H1 (cell line): ENCODE measurements around the gene PDE9A. TPM values are rescaled to one million over a fixed set of nuclear protein-coding genes. Genes with fewer than 3 reads are reported as not detected.

Source experiments
- CEBPB ChIP-seq: IDR thresholded peaks from 2 replicates; pipeline ENCODE4 v1.6.1; 2012; ENCODE audit warnings: low read depth, low read length
- CTBP2 ChIP-seq: IDR thresholded peaks from 2 replicates; pipeline ENCODE4 v1.7.0; 2011; ENCODE audit warnings: borderline replicate concordance, mild to moderate bottlenecking, moderate library complexity, mixed read lengths, low read length; ENCODE audit not compliant: insufficient read depth, insufficient read length
- GTF2F1 ChIP-seq: IDR thresholded peaks from 2 replicates; pipeline ENCODE4 v1.6.1; 2012; ENCODE audit warnings: low read depth, low read length, improper control_type of control experiment, borderline replicate concordance
- RFX5 ChIP-seq: IDR thresholded peaks from 2 replicates; pipeline ENCODE4 v1.6.1; 2011; ENCODE audit warnings: low read depth, low read length, improper control_type of control experiment, borderline replicate concordance
- SP1 ChIP-seq: IDR thresholded peaks from 2 replicates; pipeline ENCODE4 v1.6.1; 2011; ENCODE audit warnings: low read depth, low read length
- polyA plus RNA-seq, 7 experiments: library from polyadenylated mRNA; depleted of rRNA in 3 of 7; stranded (reverse) in 5 of 7; unstranded in 2 of 7; fragments of >200 nt in 5 of 7; fragments of 200-250 nt in 2 of 7; gene quantifications; 1 replicate in 5 of 7; 2 replicates in 1 of 7; 4 replicates in 1 of 7; pipeline versions ENCODE4 v1.2.1 to v1.2.3, GENCODE V29; 2011 to 2013; ENCODE audit warnings: missing spikeins in 2 of 7, mixed read lengths in 2 of 7
- total RNA-seq: library from RNA; stranded (reverse); fragmentation: NEBNext Ultra II Directional; extraction: Animal tissue kit (Norgen Biotek cat#: 25700); gene quantifications from 2 replicates; pipeline ENCODE4 v1.2.1, GENCODE V29; 2021
- TF ChIP-seq, protein P1 (sequence below): fragments of 300-600 bp; sonication (generic); IDR thresholded peaks from 2 replicates; pipeline ENCODE4 v1.7.1; 2012; ENCODE audit warnings: low read length, moderate library complexity, mild to moderate bottlenecking, inconsistent platforms; ENCODE audit not compliant: insufficient replicate concordance

PDE9A gene
- total and polyA plus RNA-seq, 2 of the 8 experiments (the other 6 are each of a cell fraction or from before 2014, with no cell fraction given), result 39.2 to 45.9 TPM

DNA sequence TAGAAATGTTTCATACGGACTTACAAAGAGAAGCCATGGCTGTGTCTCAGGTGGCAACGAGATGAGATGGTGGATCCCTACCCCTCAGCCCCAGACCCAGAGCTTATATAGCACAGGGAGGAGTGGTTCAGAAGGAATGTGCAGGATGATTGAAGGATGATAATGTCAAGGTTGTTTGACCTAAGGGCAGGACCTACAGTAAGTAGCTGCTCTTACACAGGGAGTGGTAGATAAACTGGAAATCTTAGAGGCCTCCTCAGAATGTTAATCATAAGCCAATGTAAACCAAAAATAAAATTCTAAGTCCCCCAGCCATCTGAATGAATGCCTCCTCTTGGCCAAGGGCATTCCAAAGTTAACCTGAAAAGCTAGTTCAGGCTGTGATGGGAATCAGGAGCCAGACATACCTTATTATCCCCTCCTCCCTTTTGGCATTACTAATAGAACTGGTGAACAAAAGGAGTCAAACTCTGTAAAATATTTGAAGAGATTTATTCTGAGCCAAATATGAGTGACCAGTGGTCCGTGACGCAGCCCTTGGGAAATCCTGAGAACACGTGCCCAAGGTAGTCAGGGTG, 45.8 kb upstream of the PDE9A start (continued):
- TF ChIP-seq, protein P1, sequence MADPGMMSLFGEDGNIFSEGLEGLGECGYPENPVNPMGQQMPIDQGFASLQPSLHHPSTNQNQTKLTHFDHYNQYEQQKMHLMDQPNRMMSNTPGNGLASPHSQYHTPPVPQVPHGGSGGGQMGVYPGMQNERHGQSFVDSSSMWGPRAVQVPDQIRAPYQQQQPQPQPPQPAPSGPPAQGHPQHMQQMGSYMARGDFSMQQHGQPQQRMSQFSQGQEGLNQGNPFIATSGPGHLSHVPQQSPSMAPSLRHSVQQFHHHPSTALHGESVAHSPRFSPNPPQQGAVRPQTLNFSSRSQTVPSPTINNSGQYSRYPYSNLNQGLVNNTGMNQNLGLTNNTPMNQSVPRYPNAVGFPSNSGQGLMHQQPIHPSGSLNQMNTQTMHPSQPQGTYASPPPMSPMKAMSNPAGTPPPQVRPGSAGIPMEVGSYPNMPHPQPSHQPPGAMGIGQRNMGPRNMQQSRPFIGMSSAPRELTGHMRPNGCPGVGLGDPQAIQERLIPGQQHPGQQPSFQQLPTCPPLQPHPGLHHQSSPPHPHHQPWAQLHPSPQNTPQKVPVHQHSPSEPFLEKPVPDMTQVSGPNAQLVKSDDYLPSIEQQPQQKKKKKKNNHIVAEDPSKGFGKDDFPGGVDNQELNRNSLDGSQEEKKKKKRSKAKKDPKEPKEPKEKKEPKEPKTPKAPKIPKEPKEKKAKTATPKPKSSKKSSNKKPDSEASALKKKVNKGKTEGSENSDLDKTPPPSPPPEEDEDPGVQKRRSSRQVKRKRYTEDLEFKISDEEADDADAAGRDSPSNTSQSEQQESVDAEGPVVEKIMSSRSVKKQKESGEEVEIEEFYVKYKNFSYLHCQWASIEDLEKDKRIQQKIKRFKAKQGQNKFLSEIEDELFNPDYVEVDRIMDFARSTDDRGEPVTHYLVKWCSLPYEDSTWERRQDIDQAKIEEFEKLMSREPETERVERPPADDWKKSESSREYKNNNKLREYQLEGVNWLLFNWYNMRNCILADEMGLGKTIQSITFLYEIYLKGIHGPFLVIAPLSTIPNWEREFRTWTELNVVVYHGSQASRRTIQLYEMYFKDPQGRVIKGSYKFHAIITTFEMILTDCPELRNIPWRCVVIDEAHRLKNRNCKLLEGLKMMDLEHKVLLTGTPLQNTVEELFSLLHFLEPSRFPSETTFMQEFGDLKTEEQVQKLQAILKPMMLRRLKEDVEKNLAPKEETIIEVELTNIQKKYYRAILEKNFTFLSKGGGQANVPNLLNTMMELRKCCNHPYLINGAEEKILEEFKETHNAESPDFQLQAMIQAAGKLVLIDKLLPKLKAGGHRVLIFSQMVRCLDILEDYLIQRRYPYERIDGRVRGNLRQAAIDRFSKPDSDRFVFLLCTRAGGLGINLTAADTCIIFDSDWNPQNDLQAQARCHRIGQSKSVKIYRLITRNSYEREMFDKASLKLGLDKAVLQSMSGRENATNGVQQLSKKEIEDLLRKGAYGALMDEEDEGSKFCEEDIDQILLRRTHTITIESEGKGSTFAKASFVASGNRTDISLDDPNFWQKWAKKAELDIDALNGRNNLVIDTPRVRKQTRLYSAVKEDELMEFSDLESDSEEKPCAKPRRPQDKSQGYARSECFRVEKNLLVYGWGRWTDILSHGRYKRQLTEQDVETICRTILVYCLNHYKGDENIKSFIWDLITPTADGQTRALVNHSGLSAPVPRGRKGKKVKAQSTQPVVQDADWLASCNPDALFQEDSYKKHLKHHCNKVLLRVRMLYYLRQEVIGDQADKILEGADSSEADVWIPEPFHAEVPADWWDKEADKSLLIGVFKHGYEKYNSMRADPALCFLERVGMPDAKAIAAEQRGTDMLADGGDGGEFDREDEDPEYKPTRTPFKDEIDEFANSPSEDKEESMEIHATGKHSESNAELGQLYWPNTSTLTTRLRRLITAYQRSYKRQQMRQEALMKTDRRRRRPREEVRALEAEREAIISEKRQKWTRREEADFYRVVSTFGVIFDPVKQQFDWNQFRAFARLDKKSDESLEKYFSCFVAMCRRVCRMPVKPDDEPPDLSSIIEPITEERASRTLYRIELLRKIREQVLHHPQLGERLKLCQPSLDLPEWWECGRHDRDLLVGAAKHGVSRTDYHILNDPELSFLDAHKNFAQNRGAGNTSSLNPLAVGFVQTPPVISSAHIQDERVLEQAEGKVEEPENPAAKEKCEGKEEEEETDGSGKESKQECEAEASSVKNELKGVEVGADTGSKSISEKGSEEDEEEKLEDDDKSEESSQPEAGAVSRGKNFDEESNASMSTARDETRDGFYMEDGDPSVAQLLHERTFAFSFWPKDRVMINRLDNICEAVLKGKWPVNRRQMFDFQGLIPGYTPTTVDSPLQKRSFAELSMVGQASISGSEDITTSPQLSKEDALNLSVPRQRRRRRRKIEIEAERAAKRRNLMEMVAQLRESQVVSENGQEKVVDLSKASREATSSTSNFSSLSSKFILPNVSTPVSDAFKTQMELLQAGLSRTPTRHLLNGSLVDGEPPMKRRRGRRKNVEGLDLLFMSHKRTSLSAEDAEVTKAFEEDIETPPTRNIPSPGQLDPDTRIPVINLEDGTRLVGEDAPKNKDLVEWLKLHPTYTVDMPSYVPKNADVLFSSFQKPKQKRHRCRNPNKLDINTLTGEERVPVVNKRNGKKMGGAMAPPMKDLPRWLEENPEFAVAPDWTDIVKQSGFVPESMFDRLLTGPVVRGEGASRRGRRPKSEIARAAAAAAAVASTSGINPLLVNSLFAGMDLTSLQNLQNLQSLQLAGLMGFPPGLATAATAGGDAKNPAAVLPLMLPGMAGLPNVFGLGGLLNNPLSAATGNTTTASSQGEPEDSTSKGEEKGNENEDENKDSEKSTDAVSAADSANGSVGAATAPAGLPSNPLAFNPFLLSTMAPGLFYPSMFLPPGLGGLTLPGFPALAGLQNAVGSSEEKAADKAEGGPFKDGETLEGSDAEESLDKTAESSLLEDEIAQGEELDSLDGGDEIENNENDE, result no peak
- no peak for TF ChIP-seq RFX5
- TF ChIP-seq CEBPB, result no peak
- no peak for TF ChIP-seq SP1
- TF ChIP-seq GTF2F1, result no peak
- no peak for TF ChIP-seq CTBP2
